ENCODE data around the gene NME2.

NME2 gene

DNA sequence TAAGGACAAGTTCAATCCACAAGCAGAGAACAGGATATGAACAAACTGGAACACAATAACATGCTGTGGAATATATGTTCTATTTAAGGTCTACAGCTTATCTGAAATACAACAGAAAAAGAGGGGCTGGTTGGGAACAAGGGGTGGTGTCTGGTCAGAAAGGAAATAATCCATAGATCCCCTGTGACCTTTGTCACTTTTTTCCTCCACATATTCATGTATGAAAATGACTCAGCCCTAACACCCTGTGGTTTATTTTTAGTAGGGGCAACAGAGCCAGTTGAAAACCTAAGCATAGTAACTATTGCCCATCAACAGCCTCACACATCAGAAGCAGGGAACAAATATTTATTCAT is 33.3 kb upstream of the NME2 start:
- ChIA-PET CTCF (interaction anchor here (0.7 to 1.2 kb wide), 3 partner anchors 15 to 91 kb away, joined by 3 to 4 read pairs (median 3); partner anchors contain the start of gene NME1), POLR2A (no interaction called here)
- TF ChIP-seq, protein P1, sequence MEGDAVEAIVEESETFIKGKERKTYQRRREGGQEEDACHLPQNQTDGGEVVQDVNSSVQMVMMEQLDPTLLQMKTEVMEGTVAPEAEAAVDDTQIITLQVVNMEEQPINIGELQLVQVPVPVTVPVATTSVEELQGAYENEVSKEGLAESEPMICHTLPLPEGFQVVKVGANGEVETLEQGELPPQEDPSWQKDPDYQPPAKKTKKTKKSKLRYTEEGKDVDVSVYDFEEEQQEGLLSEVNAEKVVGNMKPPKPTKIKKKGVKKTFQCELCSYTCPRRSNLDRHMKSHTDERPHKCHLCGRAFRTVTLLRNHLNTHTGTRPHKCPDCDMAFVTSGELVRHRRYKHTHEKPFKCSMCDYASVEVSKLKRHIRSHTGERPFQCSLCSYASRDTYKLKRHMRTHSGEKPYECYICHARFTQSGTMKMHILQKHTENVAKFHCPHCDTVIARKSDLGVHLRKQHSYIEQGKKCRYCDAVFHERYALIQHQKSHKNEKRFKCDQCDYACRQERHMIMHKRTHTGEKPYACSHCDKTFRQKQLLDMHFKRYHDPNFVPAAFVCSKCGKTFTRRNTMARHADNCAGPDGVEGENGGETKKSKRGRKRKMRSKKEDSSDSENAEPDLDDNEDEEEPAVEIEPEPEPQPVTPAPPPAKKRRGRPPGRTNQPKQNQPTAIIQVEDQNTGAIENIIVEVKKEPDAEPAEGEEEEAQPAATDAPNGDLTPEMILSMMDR (IDR thresholded peaks at IDR 0.05; ENCODE audit: insufficient read depth, low read length, missing control alignments): no peak
- H3K4me3 ChIP-seq (ENCODE audit: low read depth, low read length): no peak overlapping the region
- no peak for DNase-seq (ENCODE audit: low read depth, low spot score)

- DNase-seq (ENCODE audit: low read depth, low spot score): no peak
- ChIA-PET POLR2A (no interaction called here), CTCF (interaction anchor here (1.1 kb wide), 1 partner anchor 14 kb away, joined by 3 read pairs; no protein-coding TSS in a partner anchor)
- no peak overlapping the region for H3K4me3 ChIP-seq (ENCODE audit: low read depth, low read length)
- TF ChIP-seq, protein P1 (IDR thresholded peaks at IDR 0.05; ENCODE audit: insufficient read depth, low read length, missing control alignments): no peak
These were observed 32.8 kb upstream of the NME2 start for GRCh38 chr17:51133365-51133764.

DNA sequence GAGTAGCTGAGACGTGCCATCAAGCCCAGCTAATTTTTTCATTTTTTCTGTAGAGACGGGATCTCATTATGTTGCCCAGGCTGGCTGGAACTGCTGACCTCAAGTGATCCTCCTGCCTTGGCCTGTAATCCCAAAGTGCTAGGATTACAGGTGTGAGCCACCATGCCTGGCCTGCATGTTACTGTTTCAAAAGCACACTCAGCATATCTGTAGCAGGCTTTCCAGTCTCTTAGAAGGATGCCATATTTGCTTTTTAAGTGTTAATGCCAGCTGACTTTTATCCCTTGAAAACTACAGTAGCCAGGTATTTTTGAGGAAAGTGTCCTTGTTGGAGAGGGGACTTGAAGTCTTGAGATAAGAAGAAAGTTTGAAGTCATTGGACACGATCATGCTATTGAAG is 30.3 kb upstream of the NME2 start:
- CTCF ChIA-PET: interaction anchor here (0.9 to 1.5 kb wide), 2 partner anchors 12 to 17 kb away, joined by 4 to 5 read pairs; partner anchors contain the start of gene NME1
- no peak for DNase-seq (ENCODE audit: low read depth, low spot score)
- POLR2A ChIA-PET: interaction anchor here (1.0 kb wide), 1 partner anchor 16 kb away, joined by 4 read pairs; the partner anchor contains the start of gene SPAG9

GRCh38 chr17:51142597-51142996 is 23.6 kb upstream of the NME2 start:
- no peak for DNase-seq (ENCODE audit: low read depth, low spot score)
- ChIA-PET POLR2A (no interaction called here), CTCF (interaction anchor here (1.1 to 5.4 kb wide), 2 partner anchors 10 to 23 kb away, joined by 4 to 37 read pairs; partner anchors contain the start of genes NME1 and NME2)
- no peak overlapping the region for H3K4me3 ChIP-seq (ENCODE audit: low read depth, low read length)
- TF ChIP-seq, protein P1 (IDR thresholded peaks at IDR 0.05; ENCODE audit: insufficient read depth, low read length, missing control alignments): no peak

More for the DNA sequence above, 30.3 kb upstream of the NME2 start:
- TF ChIP-seq, protein P1 (IDR thresholded peaks at IDR 0.05; ENCODE audit: insufficient read depth, low read length, missing control alignments): no peak
- no peak overlapping the region for H3K4me3 ChIP-seq (ENCODE audit: low read depth, low read length)

DNA sequence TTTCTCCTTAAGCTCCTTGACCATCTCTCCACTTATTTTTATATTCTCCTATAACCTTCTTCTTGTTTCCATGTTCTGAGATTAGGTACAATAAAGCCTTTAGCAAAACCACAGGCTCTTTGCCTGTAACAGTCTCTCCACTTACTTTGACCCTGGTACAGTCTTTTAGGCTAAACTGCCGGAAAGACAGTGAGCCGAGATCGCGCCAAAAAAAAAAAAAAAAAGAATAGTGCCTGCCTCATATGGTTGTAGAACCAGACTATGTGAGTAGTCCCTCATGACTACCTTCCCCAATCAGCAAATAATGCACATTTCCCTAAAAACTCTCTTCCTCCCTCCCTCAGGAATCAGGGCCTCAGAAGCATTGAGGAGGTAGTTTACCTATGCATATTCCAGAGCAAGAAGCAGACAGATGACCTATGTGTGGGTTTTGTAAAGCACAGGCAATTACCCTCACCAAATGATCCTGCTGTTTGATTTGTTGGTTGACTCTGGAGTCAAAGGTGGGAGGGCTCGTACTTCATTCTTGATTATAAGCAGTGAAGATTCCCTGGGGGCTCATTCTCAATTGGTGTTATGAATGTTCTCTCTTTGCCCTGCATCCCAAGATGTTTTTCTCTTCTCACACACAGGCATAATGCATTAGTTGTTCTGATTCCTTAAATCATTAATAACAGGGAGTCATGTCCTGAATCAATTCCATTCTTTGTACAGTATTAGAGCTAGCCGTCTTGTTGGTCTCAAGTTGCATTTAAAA is 21.8 kb upstream of the NME2 start:
- H3K4me3 ChIP-seq (ENCODE audit: low read depth, low read length): no peak overlapping the region
- ChIA-PET POLR2A (no interaction called here), CTCF (interaction anchor here (5.4 kb wide), 1 partner anchor 8 kb away, joined by 37 read pairs; the partner anchor contains the start of gene NME1)
- no peak for DNase-seq (ENCODE audit: low read depth, low spot score)
- TF ChIP-seq, protein P1 (IDR thresholded peaks at IDR 0.05; ENCODE audit: insufficient read depth, low read length, missing control alignments): no peak

- no peak for DNase-seq (ENCODE audit: low read depth, low spot score)
- TF ChIP-seq, protein P1 (IDR thresholded peaks at IDR 0.05; ENCODE audit: insufficient read depth, low read length, missing control alignments): no peak
- ChIA-PET CTCF (interaction anchor here (1.0 to 1.1 kb wide), 3 partner anchors 12 to 147 kb away, joined by 3 to 5 read pairs (median 3); no protein-coding TSS in a partner anchor), POLR2A (no interaction called here)
- H3K4me3 ChIP-seq (ENCODE audit: low read depth, low read length): no peak overlapping the region
These were observed 18.6 kb upstream of the NME2 start for GRCh38 chr17:51147650-51148049.
